Mesodermal cell (in vitro differentiated cells): ENCODE data around the gene CHD9.
"Not testable (repeated sequence)": the region's sequence is repeated elsewhere in the genome, so short reads cannot be mapped to it uniquely, and the experiment has no call there.

ENCODE experiments used
- H3K27ac ChIP-seq: 2 replicates; pipeline ENCODE4 v1.7.0; 2013; ENCODE audit warnings: mild to moderate bottlenecking, low read depth, low read length, moderate library complexity; ENCODE audit not compliant: severe bottlenecking
- H3K36me3 ChIP-seq: 2 replicates; pipeline ENCODE4 v1.7.1; 2013; ENCODE audit warnings: mild to moderate bottlenecking, low read length, moderate library complexity; ENCODE audit not compliant: control insufficient read depth, insufficient read depth
- H3K4me1 ChIP-seq: one replicate; pipeline ENCODE4 v1.7.1; 2013; ENCODE audit warnings: mild to moderate bottlenecking, low read length; ENCODE audit not compliant: insufficient read depth, control insufficient read depth, poor library complexity, severe bottlenecking
- H3K4me3 ChIP-seq: 2 replicates; pipeline ENCODE4 v1.7.0; 2013; ENCODE audit warnings: low read length, control low read depth, mild to moderate bottlenecking; ENCODE audit not compliant: insufficient read depth, poor library complexity, severe bottlenecking; ENCODE audit errors: extremely low read depth
- H3K9me3 ChIP-seq: 2 replicates; pipeline ENCODE4 v1.7.1; 2013; ENCODE audit warnings: mild to moderate bottlenecking, low read length, moderate library complexity; ENCODE audit not compliant: control insufficient read depth
- WGBS, 2 experiments: methylation state at CpG; one replicate each; pipeline ENCODE4 v1.1.5; 2013; ENCODE audit warnings: missing lambda C conversion rate in 2 of 2; ENCODE audit not compliant: insufficient coverage in 2 of 2; 5-methylcytosine and 5-hydroxymethylcytosine counted together

Gene CHD9

GRCh38 chr16:53035176-53035942 lies 19.4 kb upstream of the CHD9 start:
- peaks cover 16% of the 10 kb centered on the region for H3K9me3 ChIP-seq
- H3K4me1 ChIP-seq: no peaks in the 10 kb centered on the region
- H3K4me3 ChIP-seq: no peak overlapping the region
- no peak overlapping the region for H3K27ac ChIP-seq
- H3K36me3 ChIP-seq: no peaks in the 10 kb centered on the region
- 70 to 90% methylated on average over 1 to 2 of the region's 3 CpGs for WGBS, 2 experiments

GRCh38 chr16:53036066-53036465 lies 18.7 kb upstream of the CHD9 start:
- Histone ChIP-seq H3K27ac (no peak overlapping the region), H3K4me1 (no peaks in the 10 kb centered on the region), H3K9me3 (peaks cover 16% of the 10 kb centered on the region), H3K4me3 (no peak overlapping the region), H3K36me3 (no peaks in the 10 kb centered on the region)
- 76 to 84% methylated on average over 3 to 6 of the region's 6 CpGs for WGBS, 2 experiments

- H3K4me3 ChIP-seq, H3K36me3 ChIP-seq: not testable (repeated sequence)
- whole genome bisulfite sequencing, 2 experiments: 86 to 87% methylated on average over 4 to 5 of the region's 6 CpGs
Observed at GRCh38 chr16:53036711-53037110, 18.1 kb upstream of the CHD9 start.

GRCh38 chr16:53040788-53041187 lies 14.0 kb upstream of the CHD9 start:
- H3K27ac ChIP-seq: no peak overlapping the region
- no CpG with 5 or more reads among the region's 1 CpG for WGBS, 2 experiments
- H3K9me3 ChIP-seq: no peaks in the 10 kb centered on the region
- H3K36me3 ChIP-seq: no peaks in the 10 kb centered on the region
- peaks cover 30% of the 10 kb centered on the region for H3K4me1 ChIP-seq
- H3K4me3 ChIP-seq: no peak overlapping the region

More at GRCh38 chr16:53036711-53037110, 18.1 kb upstream of the CHD9 start:
- not testable (repeated sequence) for H3K4me1 ChIP-seq, H3K27ac ChIP-seq
- H3K9me3 ChIP-seq: peaks cover 16% of the 10 kb centered on the region

GRCh38 chr16:53041320-53042051 lies 13.3 kb upstream of the CHD9 start:
- WGBS, 2 experiments: 19 to 33% methylated on average over 2 to 3 of the region's 4 CpGs
- Histone ChIP-seq H3K27ac (peak overlapping the region; percentile 57), H3K9me3 (no peaks in the 10 kb centered on the region), H3K4me1 (peaks cover 30% of the 10 kb centered on the region), H3K4me3 (no peak overlapping the region), H3K36me3 (no peaks in the 10 kb centered on the region)

GRCh38 chr16:53042235-53042701 lies 12.5 kb upstream of the CHD9 start:
- Histone ChIP-seq H3K4me3 (peak overlapping the region; percentile 11), H3K27ac (no peak overlapping the region)
- 49 to 51% methylated on average over 2 to 3 of the region's 5 CpGs for WGBS, 2 experiments

GRCh38 chr16:53043428-53043831 lies 11.4 kb upstream of the CHD9 start:
- Histone ChIP-seq H3K27ac (no peak overlapping the region), H3K4me3 (peak overlapping the region; percentile 10)

More at GRCh38 chr16:53042235-53042701, 12.5 kb upstream of the CHD9 start:
- Histone ChIP-seq H3K4me1 (peaks cover 30% of the 10 kb centered on the region), H3K9me3 (no peaks in the 10 kb centered on the region), H3K36me3 (no peaks in the 10 kb centered on the region)

GRCh38 chr16:53043986-53044601 lies 10.7 kb upstream of the CHD9 start:
- Histone ChIP-seq H3K9me3 (no peaks in the 10 kb centered on the region), H3K36me3 (no peaks in the 10 kb centered on the region), H3K27ac (no peak overlapping the region), H3K4me3 (peak overlapping the region; percentile 10), H3K4me1 (peaks cover 30% of the 10 kb centered on the region)
- 11 to 16% methylated on average over 9 to 11 of the region's 11 CpGs for WGBS, 2 experiments

More at GRCh38 chr16:53043428-53043831, 11.4 kb upstream of the CHD9 start:
- 17 to 24% methylated on average over 3 of the region's 5 CpGs for WGBS, 2 experiments
- H3K4me1 ChIP-seq: peaks cover 30% of the 10 kb centered on the region
- H3K9me3 ChIP-seq: no peaks in the 10 kb centered on the region
- no peaks in the 10 kb centered on the region for H3K36me3 ChIP-seq

- no peaks in the 10 kb centered on the region for H3K36me3 ChIP-seq
- WGBS, 2 experiments: 78 to 87% methylated on average over 5 to 6 of the region's 6 CpGs
- no peak overlapping the region for H3K27ac ChIP-seq
- peaks cover 30% of the 10 kb centered on the region for H3K4me1 ChIP-seq
- H3K4me3 ChIP-seq: no peak overlapping the region
- no peaks in the 10 kb centered on the region for H3K9me3 ChIP-seq
Observed at GRCh38 chr16:53045341-53046220, 9.2 kb upstream of the CHD9 start.

GRCh38 chr16:53047515-53047914 lies 7.3 kb upstream of the CHD9 start:
- not testable (repeated sequence) for H3K27ac ChIP-seq, H3K4me3 ChIP-seq
- WGBS, 2 experiments: 100% methylated on average over 3 of the region's 5 CpGs; no CpG with 5 or more reads in 1 of the 2 experiments

More at GRCh38 chr16:53047515-53047914, 7.3 kb upstream of the CHD9 start:
- H3K36me3 ChIP-seq, H3K9me3 ChIP-seq: not testable (repeated sequence)
- H3K4me1 ChIP-seq: peaks cover 16% of the 10 kb centered on the region
